Lung (tissue), 12 donors: ENCODE measurements around the gene RNF220. TPM values are rescaled to one million over a fixed set of nuclear protein-coding genes. Genes with fewer than 3 reads are reported as not detected.

Source experiments
- ATAC-seq: fragments of 200-7000 bp; cut with Tn5 transposase; one replicate; pipeline ENCODE4 v1.9.1; 2020; ENCODE audit warnings: moderate number of reproducible peaks; ENCODE audit not compliant: insufficient read depth, low FRiP score
- DNase-seq, 3 donors: peaks; one replicate each; pipeline ENCODE4 v3.0.0-alpha.2; 2013 to 2017
- H3K27ac ChIP-seq, 2 donors: one replicate each; pipeline ENCODE4 v1.5.1; 2013; ENCODE audit warnings: mild to moderate bottlenecking in 2 of 2, moderate library complexity in 2 of 2, control low read depth in 1 of 2, inconsistent platforms in 1 of 2, low read depth in 1 of 2, low read length in 1 of 2
- H3K27me3 ChIP-seq, 3 donors: one replicate each; pipeline ENCODE4 v1.5.1; 2013; ENCODE audit warnings: low read length in 2 of 3; ENCODE audit not compliant: control insufficient read depth in 3 of 3, insufficient read depth in 3 of 3
- H3K36me3 ChIP-seq, 4 donors: one replicate each; pipeline ENCODE4 v1.5.1; 2013; ENCODE audit warnings: low read length in 4 of 4, mild to moderate bottlenecking in 1 of 4, moderate library complexity in 1 of 4; ENCODE audit not compliant: control insufficient read depth in 4 of 4, insufficient read depth in 4 of 4
- H3K4me1 ChIP-seq, 5 donors: one replicate each; pipeline ENCODE4 v1.5.1; 2013; ENCODE audit warnings: low read length in 5 of 5, mild to moderate bottlenecking in 2 of 5, moderate library complexity in 1 of 5; ENCODE audit not compliant: control insufficient read depth in 5 of 5, insufficient read depth in 5 of 5
- H3K4me3 ChIP-seq: one replicate; pipeline ENCODE4 v1.5.1; 2013; ENCODE audit warnings: mild to moderate bottlenecking, control low read depth, moderate library complexity
- H3K9ac ChIP-seq, 2 donors: one replicate each; pipeline ENCODE4 v1.5.1; 2013; ENCODE audit warnings: low read length in 2 of 2, control low read depth in 1 of 2; ENCODE audit not compliant: insufficient read depth in 1 of 2
- H3K9me3 ChIP-seq, 4 donors: one replicate each; pipeline ENCODE4 v1.5.1; 2013; ENCODE audit warnings: low read length in 3 of 4, mild to moderate bottlenecking in 1 of 4, moderate library complexity in 1 of 4; ENCODE audit not compliant: control insufficient read depth in 4 of 4, insufficient read depth in 3 of 4
- WGBS, 2 donors: extraction: QIAGEN DNeasy Blood & Tissue Kit; methylation state at CpG; one replicate each; pipeline ENCODE4 v1.1.7; 2013; 5-methylcytosine and 5-hydroxymethylcytosine counted together
- polyA plus RNA-seq, 2 donors: library from polyadenylated mRNA; stranded (reverse); fragments of 200-250 nt; gene quantifications; one replicate each; pipeline ENCODE4 v1.2.1, GENCODE V29; 2013
- total RNA-seq, 2 donors: library from RNA; depleted of rRNA in 1 of 2; stranded (reverse); fragments of >200 nt in 1 of 2; gene quantifications; one replicate each; pipeline ENCODE4 v1.2.1, GENCODE V29; 2014 to 2021
- TF ChIP-seq, protein P1 (sequence below): IDR thresholded peaks from 2 replicates; pipeline ENCODE4 v1.5.1; 2012; ENCODE audit warnings: mild to moderate bottlenecking; ENCODE audit errors: control extremely low read depth, extremely low read depth
- donor health status: control.
- donor health status: control.
- donor health status: Bipolar disorder and iron deficiency.
- donor health status: healthy.
- donor health status: DM: yes; HTN: yes; CAD: no.

The RNF220 gene
- total and polyA plus RNA-seq, 4 donors, result 44.9 to 75.8 (median 69.5) TPM

DNA sequence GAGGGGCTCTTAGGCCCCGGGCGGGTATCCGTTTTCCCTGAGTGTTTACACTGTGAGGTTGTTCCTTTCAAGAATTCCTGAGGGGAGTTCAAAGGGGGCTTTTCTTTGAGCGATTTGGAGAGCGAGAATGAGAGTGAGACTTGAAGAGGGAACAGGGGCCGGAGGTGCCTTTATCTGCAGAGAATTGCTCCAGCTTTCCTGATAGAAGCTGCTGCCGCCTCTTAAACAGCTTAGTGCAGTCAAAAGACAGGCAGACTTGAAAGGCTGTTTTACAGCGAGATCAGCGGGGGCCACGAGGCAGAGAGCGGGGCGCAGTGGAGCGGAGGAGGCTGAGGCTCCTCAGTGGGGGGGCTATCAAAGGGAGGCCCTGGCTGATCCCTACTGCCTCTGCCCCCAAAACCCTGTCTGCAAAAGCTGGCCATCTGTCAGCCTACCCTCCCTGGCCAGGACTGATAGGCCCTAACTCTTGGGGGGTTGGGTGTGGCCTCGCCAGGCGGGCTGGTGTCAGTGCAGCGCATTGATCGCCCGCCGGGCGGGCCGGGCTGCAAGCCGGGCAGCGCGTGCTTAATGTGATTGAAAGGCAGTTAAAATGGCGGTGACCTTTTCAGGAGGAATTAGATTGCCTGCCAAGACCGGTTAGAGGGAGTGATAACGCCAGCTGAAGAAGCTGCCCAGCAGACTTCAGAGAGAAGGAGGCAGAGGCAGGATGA is 232.8 kb downstream of the RNF220 start:
- peak; percentile 67 to 84 (median 72) for DNase-seq
- Histone ChIP-seq H3K36me3 (peaks cover 12 to 76% (median 37%) of the 10 kb centered on the region in 4 donors), H3K27me3 (no peaks in the 10 kb centered on the region), H3K9me3 (no peaks in the 10 kb centered on the region), H3K4me3 (no peak overlapping the region), H3K9ac (peak overlapping the region in 1 of 2 donors; percentile 16), H3K4me1 (peaks cover 0 to 11% (median 4%) of the 10 kb centered on the region in 5 donors), H3K27ac (no peak overlapping the region)
- WGBS, 2 donors, result 89 to 92% methylated on average over 27 of the region's 27 CpGs
- TF ChIP-seq, protein P1, sequence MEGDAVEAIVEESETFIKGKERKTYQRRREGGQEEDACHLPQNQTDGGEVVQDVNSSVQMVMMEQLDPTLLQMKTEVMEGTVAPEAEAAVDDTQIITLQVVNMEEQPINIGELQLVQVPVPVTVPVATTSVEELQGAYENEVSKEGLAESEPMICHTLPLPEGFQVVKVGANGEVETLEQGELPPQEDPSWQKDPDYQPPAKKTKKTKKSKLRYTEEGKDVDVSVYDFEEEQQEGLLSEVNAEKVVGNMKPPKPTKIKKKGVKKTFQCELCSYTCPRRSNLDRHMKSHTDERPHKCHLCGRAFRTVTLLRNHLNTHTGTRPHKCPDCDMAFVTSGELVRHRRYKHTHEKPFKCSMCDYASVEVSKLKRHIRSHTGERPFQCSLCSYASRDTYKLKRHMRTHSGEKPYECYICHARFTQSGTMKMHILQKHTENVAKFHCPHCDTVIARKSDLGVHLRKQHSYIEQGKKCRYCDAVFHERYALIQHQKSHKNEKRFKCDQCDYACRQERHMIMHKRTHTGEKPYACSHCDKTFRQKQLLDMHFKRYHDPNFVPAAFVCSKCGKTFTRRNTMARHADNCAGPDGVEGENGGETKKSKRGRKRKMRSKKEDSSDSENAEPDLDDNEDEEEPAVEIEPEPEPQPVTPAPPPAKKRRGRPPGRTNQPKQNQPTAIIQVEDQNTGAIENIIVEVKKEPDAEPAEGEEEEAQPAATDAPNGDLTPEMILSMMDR, result no peak
- ATAC-seq, result no peak

DNA sequence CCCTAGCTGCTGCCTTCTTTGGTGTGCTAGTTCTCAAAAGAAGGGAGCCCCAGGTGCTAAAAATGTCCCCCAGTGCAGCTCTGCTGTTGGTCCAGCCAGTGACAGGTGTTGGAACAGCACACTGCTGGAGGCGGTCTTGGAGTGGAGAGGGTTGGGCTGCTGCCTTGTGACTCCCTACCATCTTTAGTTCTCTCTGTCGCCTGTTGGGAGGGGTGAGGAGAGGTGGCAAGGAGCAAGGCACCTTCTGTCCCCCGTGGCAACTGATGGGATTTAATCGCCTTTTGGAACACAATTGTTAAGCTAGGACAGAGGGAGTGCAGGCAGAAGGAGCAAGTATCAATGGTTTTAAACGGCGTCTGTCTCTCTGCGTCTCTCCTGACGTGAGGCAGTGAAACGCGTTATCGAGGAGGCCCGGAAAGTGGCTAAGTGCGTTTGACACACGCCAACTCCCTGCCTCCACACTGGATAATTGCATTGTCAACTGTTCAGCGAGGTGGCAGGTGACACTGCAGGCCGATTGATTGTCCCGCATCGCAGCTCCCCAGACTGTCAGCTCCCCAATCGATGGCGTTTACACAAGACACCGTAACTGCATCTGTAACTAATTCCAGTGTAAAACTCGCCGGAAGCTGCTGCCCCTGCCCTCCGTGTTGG is 235.3 kb downstream of the RNF220 start:
- H3K4me1 ChIP-seq, result peaks cover 0 to 18% (median 2%) of the 10 kb centered on the region in 5 donors
- no peak overlapping the region for H3K9ac ChIP-seq
- no peaks in the 10 kb centered on the region for H3K9me3 ChIP-seq
- TF ChIP-seq, protein P1, result no peak
- no peak for ATAC-seq
- no peak overlapping the region for H3K27ac ChIP-seq
- DNase-seq, result no peak
- no peak overlapping the region for H3K4me3 ChIP-seq
- H3K36me3 ChIP-seq, result peaks cover 15 to 91% (median 35%) of the 10 kb centered on the region in 4 donors
- no peaks in the 10 kb centered on the region for H3K27me3 ChIP-seq
- 84 to 89% methylated on average over 24 of the region's 24 CpGs for WGBS, 2 donors

DNA sequence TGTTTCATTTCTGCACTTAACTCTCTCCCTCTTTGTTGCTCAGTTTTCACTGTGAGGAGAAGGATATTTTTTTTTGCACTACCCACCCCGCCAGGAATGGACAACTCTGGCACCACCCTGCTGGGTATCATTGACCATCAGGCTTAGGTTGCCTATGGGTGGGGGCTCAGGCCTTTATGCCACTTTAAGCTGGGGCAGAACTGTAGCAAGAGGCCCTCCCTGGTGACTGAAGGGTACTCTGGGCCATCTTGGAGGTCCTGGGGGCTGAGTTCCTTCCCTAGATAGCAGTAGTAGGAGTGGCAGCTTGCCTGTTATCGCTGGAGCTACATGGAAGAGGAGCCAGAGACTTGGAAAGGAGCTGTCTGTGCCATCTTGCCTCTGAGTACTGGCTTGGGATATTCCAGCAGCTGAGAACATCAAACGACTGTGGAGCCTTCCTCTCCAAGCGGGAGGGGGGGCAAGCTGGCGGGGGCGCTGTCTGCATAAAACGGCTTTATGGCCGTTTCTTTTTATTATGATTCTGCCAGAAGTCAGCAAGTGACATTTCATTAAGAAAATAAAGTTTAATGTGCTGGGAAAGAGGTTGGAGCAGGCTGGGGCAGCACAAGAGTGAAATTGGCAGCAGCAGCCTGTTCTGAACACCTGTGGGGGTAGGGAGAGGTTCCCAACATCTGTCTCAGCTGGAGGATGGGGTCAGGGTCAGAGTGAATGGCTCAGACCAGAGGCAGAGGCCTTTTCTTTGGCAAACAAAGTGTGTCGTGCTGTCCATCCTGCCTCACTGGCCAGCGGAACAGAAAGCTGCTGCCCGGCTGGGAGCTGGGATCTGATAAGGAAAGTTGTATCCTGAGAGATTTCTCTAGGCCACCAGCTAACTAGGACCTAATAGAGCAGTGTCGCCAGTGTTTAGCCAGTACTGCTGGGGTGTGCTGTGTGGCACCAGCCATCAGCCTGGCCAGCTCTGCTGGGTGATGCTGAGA is 236.4 kb downstream of the RNF220 start:
- no peak overlapping the region for H3K4me3 ChIP-seq
- ATAC-seq (no peak), DNase-seq (no peak)
- no peaks in the 10 kb centered on the region for H3K9me3 ChIP-seq
- H3K27ac ChIP-seq, result no peak overlapping the region
- peaks cover 0 to 28% (median 2%) of the 10 kb centered on the region in 5 donors for H3K4me1 ChIP-seq
- WGBS, 2 donors, result 89% methylated on average over 12 of the region's 12 CpGs
- TF ChIP-seq, protein P1, result no peak
- H3K27me3 ChIP-seq, result no peaks in the 10 kb centered on the region
- H3K36me3 ChIP-seq, result peaks cover 22 to 90% (median 26%) of the 10 kb centered on the region in 4 donors
- no peak overlapping the region for H3K9ac ChIP-seq
